OCI-LY7 (cell line): ENCODE results near the gene ZRSR2.

Experiments used
- EZH2phosphoT487 ChIP-seq: fragments of 200-600 bp; sonication (generic); IDR thresholded peaks from 2 replicates; pipeline ENCODE4 v1.6.1; 2018; ENCODE audit warnings: low read depth, borderline replicate concordance, mild to moderate bottlenecking, mixed run types, antibody characterized with exemption, low read length, moderate library complexity, mixed read lengths
- TF ChIP-seq, protein P1 (sequence below): fragments of 200-600 bp; sonication (generic); conservative IDR thresholded peaks from 2 replicates; pipeline ENCODE4 v1.5.1; 2014; ENCODE audit warnings: mild to moderate bottlenecking, antibody characterized with exemption, low read length, moderate library complexity, mixed read lengths

- TF ChIP-seq, protein P1, sequence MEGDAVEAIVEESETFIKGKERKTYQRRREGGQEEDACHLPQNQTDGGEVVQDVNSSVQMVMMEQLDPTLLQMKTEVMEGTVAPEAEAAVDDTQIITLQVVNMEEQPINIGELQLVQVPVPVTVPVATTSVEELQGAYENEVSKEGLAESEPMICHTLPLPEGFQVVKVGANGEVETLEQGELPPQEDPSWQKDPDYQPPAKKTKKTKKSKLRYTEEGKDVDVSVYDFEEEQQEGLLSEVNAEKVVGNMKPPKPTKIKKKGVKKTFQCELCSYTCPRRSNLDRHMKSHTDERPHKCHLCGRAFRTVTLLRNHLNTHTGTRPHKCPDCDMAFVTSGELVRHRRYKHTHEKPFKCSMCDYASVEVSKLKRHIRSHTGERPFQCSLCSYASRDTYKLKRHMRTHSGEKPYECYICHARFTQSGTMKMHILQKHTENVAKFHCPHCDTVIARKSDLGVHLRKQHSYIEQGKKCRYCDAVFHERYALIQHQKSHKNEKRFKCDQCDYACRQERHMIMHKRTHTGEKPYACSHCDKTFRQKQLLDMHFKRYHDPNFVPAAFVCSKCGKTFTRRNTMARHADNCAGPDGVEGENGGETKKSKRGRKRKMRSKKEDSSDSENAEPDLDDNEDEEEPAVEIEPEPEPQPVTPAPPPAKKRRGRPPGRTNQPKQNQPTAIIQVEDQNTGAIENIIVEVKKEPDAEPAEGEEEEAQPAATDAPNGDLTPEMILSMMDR: no peak
- TF ChIP-seq EZH2phosphoT487: no peak
Measured at GRCh38 chrX:15864023-15864422, 73.7 kb downstream of the ZRSR2 start.
